ENCODE measurements around the gene PPFIA1. TPM values are rescaled to one million over a fixed set of nuclear protein-coding genes. Genes with fewer than 3 reads are reported as not detected.
A peak's percentile ranks its signal among the peaks of the same experiment; 100 is the strongest.

Gene PPFIA1
- total and polyA plus RNA-seq, 2 of the 13 experiments (the other 11 are each of a cell fraction or from before 2014, with no cell fraction given), result 29.9 to 45.2 TPM

DNA sequence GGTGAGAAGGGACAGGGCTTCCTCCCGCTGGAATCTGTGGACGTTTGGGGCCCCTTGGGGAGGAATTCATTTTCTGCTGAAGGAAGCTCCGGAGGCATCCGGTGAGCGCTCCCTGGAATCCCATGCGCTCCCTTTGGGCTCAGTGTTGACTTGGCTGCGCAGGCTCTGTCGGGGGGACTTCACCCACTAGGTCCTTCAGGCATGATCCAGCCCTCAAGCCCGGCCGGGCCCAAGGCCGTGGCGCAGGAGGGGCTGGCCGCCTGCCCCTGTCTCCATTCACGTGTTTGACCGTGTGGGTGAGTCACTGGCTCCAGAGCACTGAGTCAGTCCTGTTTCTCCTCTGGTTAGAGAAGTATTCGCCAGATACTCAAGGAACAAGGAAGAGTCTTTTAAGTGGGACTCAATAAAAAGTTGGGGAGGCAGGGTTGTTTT is 129.2 kb downstream of the PPFIA1 start (continued):
- TF ChIP-seq EP300 (IDR thresholded peaks at IDR 0.05; ENCODE audit: low read depth in 2 of 2, low read length in 2 of 2) (0 out of 4 replicates have a peak, but pooled peaks of 1 of the 2 experiments have one; percentile 14), EP300 (CRISPR knock-in tag; IDR thresholded peaks at IDR 0.05; ENCODE audit: borderline replicate concordance) (no peak), ZBTB7A (CRISPR knock-in tag; IDR thresholded peaks at IDR 0.05) (no peak), ZFP90 (CRISPR knock-in tag; IDR thresholded peaks at IDR 0.05; ENCODE audit: borderline replicate concordance) (no peak), TARDBP (CRISPR knock-in tag; IDR thresholded peaks at IDR 0.05) (no peak), NFATC3 (CRISPR knock-in tag; IDR thresholded peaks at IDR 0.05) (no peak), ZNF30 (CRISPR knock-in tag; IDR thresholded peaks at IDR 0.05) (no peak), NCOA2 (CRISPR knock-in tag; IDR thresholded peaks at IDR 0.05) (no peak; the same call in 1 of the 2 replicates), ATF7 (IDR thresholded peaks at IDR 0.05) (no peak), ATF7 (CRISPR knock-in tag; IDR thresholded peaks at IDR 0.05) (no peak), SMYD3 (CRISPR knock-in tag; IDR thresholded peaks at IDR 0.05) (no peak), ZNF775 (CRISPR knock-in tag; IDR thresholded peaks at IDR 0.05; ENCODE audit: borderline replicate concordance) (no peak), PHF21A (CRISPR knock-in tag; IDR thresholded peaks at IDR 0.05) (peak; percentile 65; the same call in 1 of the 2 replicates), NR1H2 (CRISPR knock-in tag; IDR thresholded peaks at IDR 0.05; ENCODE audit: borderline replicate concordance, low read depth) (no peak), EZH2 (conservative IDR thresholded peaks at IDR 0.05; ENCODE audit: low read depth, low read length) (no peak), SIN3A (IDR thresholded peaks at IDR 0.05; ENCODE audit: borderline replicate concordance, low read depth, low read length) (no peak), ZNF737 (CRISPR knock-in tag; IDR thresholded peaks at IDR 0.05; ENCODE audit: borderline replicate concordance) (no peak), U2AF2 (IDR thresholded peaks at IDR 0.05; ENCODE audit: low read depth, low read length) (no peak), ZFP36L1 (CRISPR knock-in tag; IDR thresholded peaks at IDR 0.05) (no peak), YY1 (IDR thresholded peaks at IDR 0.05; ENCODE audit: insufficient read depth, insufficient replicate concordance, low read depth, low read length) (no peak)
- TF ChIP-seq, protein P1, sequence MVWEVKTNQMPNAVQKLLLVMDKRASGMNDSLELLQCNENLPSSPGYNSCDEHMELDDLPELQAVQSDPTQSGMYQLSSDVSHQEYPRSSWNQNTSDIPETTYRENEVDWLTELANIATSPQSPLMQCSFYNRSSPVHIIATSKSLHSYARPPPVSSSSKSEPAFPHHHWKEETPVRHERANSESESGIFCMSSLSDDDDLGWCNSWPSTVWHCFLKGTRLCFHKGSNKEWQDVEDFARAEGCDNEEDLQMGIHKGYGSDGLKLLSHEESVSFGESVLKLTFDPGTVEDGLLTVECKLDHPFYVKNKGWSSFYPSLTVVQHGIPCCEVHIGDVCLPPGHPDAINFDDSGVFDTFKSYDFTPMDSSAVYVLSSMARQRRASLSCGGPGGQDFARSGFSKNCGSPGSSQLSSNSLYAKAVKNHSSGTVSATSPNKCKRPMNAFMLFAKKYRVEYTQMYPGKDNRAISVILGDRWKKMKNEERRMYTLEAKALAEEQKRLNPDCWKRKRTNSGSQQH (CRISPR knock-in tag; IDR thresholded peaks at IDR 0.05; ENCODE audit: low read depth), result no peak
- TF ChIP-seq, protein P2, sequence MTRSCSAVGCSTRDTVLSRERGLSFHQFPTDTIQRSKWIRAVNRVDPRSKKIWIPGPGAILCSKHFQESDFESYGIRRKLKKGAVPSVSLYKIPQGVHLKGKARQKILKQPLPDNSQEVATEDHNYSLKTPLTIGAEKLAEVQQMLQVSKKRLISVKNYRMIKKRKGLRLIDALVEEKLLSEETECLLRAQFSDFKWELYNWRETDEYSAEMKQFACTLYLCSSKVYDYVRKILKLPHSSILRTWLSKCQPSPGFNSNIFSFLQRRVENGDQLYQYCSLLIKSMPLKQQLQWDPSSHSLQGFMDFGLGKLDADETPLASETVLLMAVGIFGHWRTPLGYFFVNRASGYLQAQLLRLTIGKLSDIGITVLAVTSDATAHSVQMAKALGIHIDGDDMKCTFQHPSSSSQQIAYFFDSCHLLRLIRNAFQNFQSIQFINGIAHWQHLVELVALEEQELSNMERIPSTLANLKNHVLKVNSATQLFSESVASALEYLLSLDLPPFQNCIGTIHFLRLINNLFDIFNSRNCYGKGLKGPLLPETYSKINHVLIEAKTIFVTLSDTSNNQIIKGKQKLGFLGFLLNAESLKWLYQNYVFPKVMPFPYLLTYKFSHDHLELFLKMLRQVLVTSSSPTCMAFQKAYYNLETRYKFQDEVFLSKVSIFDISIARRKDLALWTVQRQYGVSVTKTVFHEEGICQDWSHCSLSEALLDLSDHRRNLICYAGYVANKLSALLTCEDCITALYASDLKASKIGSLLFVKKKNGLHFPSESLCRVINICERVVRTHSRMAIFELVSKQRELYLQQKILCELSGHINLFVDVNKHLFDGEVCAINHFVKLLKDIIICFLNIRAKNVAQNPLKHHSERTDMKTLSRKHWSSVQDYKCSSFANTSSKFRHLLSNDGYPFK (CRISPR knock-in tag; IDR thresholded peaks at IDR 0.05; ENCODE audit: borderline replicate concordance), result peak; percentile 55; the same call in 1 of the 2 replicates
- TF ChIP-seq, protein P3, sequence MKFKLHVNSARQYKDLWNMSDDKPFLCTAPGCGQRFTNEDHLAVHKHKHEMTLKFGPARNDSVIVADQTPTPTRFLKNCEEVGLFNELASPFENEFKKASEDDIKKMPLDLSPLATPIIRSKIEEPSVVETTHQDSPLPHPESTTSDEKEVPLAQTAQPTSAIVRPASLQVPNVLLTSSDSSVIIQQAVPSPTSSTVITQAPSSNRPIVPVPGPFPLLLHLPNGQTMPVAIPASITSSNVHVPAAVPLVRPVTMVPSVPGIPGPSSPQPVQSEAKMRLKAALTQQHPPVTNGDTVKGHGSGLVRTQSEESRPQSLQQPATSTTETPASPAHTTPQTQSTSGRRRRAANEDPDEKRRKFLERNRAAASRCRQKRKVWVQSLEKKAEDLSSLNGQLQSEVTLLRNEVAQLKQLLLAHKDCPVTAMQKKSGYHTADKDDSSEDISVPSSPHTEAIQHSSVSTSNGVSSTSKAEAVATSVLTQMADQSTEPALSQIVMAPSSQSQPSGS (CRISPR knock-in tag; IDR thresholded peaks at IDR 0.05), result 0 out of 2 replicates have a peak, but pooled peaks have one; percentile 25
- TF ChIP-seq, protein P4, sequence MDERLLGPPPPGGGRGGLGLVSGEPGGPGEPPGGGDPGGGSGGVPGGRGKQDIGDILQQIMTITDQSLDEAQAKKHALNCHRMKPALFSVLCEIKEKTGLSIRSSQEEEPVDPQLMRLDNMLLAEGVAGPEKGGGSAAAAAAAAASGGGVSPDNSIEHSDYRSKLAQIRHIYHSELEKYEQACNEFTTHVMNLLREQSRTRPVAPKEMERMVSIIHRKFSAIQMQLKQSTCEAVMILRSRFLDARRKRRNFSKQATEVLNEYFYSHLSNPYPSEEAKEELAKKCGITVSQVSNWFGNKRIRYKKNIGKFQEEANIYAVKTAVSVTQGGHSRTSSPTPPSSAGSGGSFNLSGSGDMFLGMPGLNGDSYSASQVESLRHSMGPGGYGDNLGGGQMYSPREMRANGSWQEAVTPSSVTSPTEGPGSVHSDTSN (CRISPR knock-in tag; IDR thresholded peaks at IDR 0.05), result no peak
- TF ChIP-seq, protein P5, sequence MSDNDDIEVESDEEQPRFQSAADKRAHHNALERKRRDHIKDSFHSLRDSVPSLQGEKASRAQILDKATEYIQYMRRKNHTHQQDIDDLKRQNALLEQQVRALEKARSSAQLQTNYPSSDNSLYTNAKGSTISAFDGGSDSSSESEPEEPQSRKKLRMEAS (IDR thresholded peaks at IDR 0.05), result peak; percentile 70

Data from HepG2 (cell line).